Upper lobe of left lung (tissue), 4 donors: ENCODE results near the gene TMEM91.

Source experiments
- CTCF ChIP-seq, 6 experiments: fragments of 450-650 bp in 4 of 6; fragments of 200-600 bp in 2 of 6; sonication (generic) in 2 of 6; IDR thresholded peaks; one replicate each; pipeline ENCODE4 v1.5.1; 2016 to 2019; ENCODE audit warnings: antibody characterized with exemption in 6 of 6
- POLR2AphosphoS5 ChIP-seq, 2 donors: sonication (generic); formaldehyde crosslinking; IDR thresholded peaks; one replicate each; pipeline ENCODE4 v1.5.1; 2017; ENCODE audit warnings: antibody characterized with exemption in 2 of 2

GRCh38 chr19:41356984-41357739, 19.2 kb upstream of the TMEM91 start:
- TF ChIP-seq CTCF (IDR thresholded peaks at IDR 0.05) (no peak), POLR2AphosphoS5 (IDR thresholded peaks at IDR 0.05) (no peak)
